HepG2 (cell line): ENCODE measurements around the gene OR8G5.

Experiments used
- ARID2 ChIP-seq: sonication (generic); formaldehyde crosslinking; IDR thresholded peaks from 2 replicates; pipeline ENCODE4 v1.8.1; 2022; ENCODE audit warnings: mild to moderate bottlenecking, missing genetic modification reagents, borderline replicate concordance
- TF ChIP-seq, protein P1 (sequence below): sonication (generic); formaldehyde crosslinking; IDR thresholded peaks from 2 replicates; pipeline ENCODE4 v1.5.0; 2020; ENCODE audit warnings: mild to moderate bottlenecking, missing genetic modification reagents, moderate library complexity

- TF ChIP-seq, protein P1, sequence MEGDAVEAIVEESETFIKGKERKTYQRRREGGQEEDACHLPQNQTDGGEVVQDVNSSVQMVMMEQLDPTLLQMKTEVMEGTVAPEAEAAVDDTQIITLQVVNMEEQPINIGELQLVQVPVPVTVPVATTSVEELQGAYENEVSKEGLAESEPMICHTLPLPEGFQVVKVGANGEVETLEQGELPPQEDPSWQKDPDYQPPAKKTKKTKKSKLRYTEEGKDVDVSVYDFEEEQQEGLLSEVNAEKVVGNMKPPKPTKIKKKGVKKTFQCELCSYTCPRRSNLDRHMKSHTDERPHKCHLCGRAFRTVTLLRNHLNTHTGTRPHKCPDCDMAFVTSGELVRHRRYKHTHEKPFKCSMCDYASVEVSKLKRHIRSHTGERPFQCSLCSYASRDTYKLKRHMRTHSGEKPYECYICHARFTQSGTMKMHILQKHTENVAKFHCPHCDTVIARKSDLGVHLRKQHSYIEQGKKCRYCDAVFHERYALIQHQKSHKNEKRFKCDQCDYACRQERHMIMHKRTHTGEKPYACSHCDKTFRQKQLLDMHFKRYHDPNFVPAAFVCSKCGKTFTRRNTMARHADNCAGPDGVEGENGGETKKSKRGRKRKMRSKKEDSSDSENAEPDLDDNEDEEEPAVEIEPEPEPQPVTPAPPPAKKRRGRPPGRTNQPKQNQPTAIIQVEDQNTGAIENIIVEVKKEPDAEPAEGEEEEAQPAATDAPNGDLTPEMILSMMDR (CRISPR knock-in tag) = no peak
- no peak for TF ChIP-seq ARID2 (CRISPR knock-in tag)
Measured at GRCh38 chr11:124285610-124286344, 29.6 kb downstream of the OR8G5 start.
